NB4 (cell line): Measurements from ENCODE around the gene NYAP2.

Experiments
- POLR2A ChIP-seq: IDR thresholded peaks from 2 replicates; pipeline ENCODE4 v1.6.1; 2011; ENCODE audit warnings: mild to moderate bottlenecking; ENCODE audit not compliant: insufficient read length; ENCODE audit errors: extremely low read depth
- TF ChIP-seq, protein P1 (sequence below): IDR thresholded peaks from one replicate; pipeline ENCODE4 v1.5.1; 2012; ENCODE audit warnings: low read depth, low read length
- TF ChIP-seq, protein P2 (sequence below): IDR thresholded peaks from 2 replicates; pipeline ENCODE4 v1.6.1; 2011; ENCODE audit warnings: low read depth, low read length

DNA sequence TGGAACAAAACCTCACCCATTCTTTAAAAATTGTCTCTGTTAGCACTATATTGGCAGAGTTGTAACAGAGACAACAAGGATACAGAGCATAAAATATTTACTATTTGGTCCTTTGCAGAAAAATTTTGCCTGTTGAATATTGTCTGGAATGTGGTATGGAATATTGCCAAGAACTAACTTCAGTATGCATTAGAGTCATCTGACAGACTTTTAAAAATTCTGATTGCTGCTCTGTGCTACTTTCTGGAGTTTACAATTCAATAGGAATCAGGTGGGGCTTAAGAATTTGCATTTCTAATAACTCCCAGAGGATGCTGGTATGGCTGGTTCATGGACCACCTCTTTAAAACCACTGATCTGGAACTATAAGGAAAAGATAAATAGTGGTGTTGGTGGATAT lies 32.8 kb upstream of the NYAP2 start:
- TF ChIP-seq, protein P1, sequence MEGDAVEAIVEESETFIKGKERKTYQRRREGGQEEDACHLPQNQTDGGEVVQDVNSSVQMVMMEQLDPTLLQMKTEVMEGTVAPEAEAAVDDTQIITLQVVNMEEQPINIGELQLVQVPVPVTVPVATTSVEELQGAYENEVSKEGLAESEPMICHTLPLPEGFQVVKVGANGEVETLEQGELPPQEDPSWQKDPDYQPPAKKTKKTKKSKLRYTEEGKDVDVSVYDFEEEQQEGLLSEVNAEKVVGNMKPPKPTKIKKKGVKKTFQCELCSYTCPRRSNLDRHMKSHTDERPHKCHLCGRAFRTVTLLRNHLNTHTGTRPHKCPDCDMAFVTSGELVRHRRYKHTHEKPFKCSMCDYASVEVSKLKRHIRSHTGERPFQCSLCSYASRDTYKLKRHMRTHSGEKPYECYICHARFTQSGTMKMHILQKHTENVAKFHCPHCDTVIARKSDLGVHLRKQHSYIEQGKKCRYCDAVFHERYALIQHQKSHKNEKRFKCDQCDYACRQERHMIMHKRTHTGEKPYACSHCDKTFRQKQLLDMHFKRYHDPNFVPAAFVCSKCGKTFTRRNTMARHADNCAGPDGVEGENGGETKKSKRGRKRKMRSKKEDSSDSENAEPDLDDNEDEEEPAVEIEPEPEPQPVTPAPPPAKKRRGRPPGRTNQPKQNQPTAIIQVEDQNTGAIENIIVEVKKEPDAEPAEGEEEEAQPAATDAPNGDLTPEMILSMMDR = no peak
- TF ChIP-seq, protein P2, sequence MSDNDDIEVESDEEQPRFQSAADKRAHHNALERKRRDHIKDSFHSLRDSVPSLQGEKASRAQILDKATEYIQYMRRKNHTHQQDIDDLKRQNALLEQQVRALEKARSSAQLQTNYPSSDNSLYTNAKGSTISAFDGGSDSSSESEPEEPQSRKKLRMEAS = no peak
- TF ChIP-seq POLR2A = no peak
